AG09319 (cell line): ENCODE measurements around the gene POU4F1.

Source experiments
- DNase-seq: peaks from one replicate; pipeline ENCODE4 v3.0.0-alpha.2; 2010; ENCODE audit warnings: low read depth; ENCODE audit errors: extremely low read depth
- CTCF ChIP-seq: IDR thresholded peaks from 2 replicates; pipeline ENCODE4 v1.5.1; 2011; ENCODE audit warnings: low read depth, mild to moderate bottlenecking, inconsistent platforms, low read length, moderate library complexity

The POU4F1 gene

GRCh38 chr13:78611040-78611439 lies 7.7 kb upstream of the POU4F1 start:
- no peak for TF ChIP-seq CTCF
- DNase-seq = no peak

- no peak for DNase-seq
- TF ChIP-seq CTCF = no peak
Observed at GRCh38 chr13:78610381-78610883, 7.1 kb upstream of the POU4F1 start.

- no peak for DNase-seq
- no peak for TF ChIP-seq CTCF
Observed at GRCh38 chr13:78609464-78610205, 6.3 kb upstream of the POU4F1 start.

- no peak for DNase-seq
- TF ChIP-seq CTCF = no peak
Observed at GRCh38 chr13:78608688-78609463, 5.5 kb upstream of the POU4F1 start.

GRCh38 chr13:78608252-78608687 lies 4.9 kb upstream of the POU4F1 start:
- DNase-seq = no peak
- TF ChIP-seq CTCF = no peak

- TF ChIP-seq CTCF = no peak
- no peak for DNase-seq
Observed at GRCh38 chr13:78607409-78608251, 4.3 kb upstream of the POU4F1 start.
